GM12873 (cell line): ENCODE data around the gene SARDH.

ENCODE experiments used
- CTCF ChIP-seq: IDR thresholded peaks from 2 replicates; pipeline ENCODE4 v1.5.1; 2012; ENCODE audit warnings: low read depth, mild to moderate bottlenecking, moderate library complexity, low read length, control low read depth; ENCODE audit not compliant: insufficient read depth; ENCODE audit errors: missing control alignments

The SARDH gene

GRCh38 chr9:133615186-133615585 is 123.0 kb downstream of the SARDH start:
- TF ChIP-seq CTCF, result no peak

- TF ChIP-seq CTCF, result no peak
These were observed 123.5 kb downstream of the SARDH start for GRCh38 chr9:133614678-133615077.

- no peak for TF ChIP-seq CTCF
These were observed 124.1 kb downstream of the SARDH start for GRCh38 chr9:133614056-133614455.
